SJSA1 (cell line): Measurements from ENCODE around the gene DNAH7. TPM values are rescaled to one million over a fixed set of nuclear protein-coding genes. Genes with fewer than 3 reads are reported as not detected.

Experiments used
- total RNA-seq: library from RNA; depleted of rRNA; stranded (reverse); fragments of >200 nt; shearing (Covaris generic); gene quantifications from 2 replicates; pipeline ENCODE4 v1.2.3, GENCODE V29; 2014; rRNA removed

Gene DNAH7
- total RNA-seq, 1 experiment from 2014 or later, result under 0.01 TPM

Other genes starting within 250 kb of the DNAH7 start
- 41.5 and 52.3 TPM in 2 replicates for gene STK17B, start 102.7 kb upstream of the DNAH7 start, total RNA-seq